Esophagus (tissue), 2 donors: ENCODE data around the gene TNFSF12. TPM values are rescaled to one million over a fixed set of nuclear protein-coding genes. Genes with fewer than 3 reads are reported as not detected.

Source experiments
- H3K27ac ChIP-seq, 2 donors: one replicate each; pipeline ENCODE4 v1.5.1; 2013; ENCODE audit warnings: low read depth in 2 of 2, mild to moderate bottlenecking in 2 of 2, inconsistent platforms in 1 of 2, low read length in 1 of 2, moderate library complexity in 1 of 2
- H3K27me3 ChIP-seq, 2 donors: one replicate each; pipeline ENCODE4 v1.6.1; 2013; ENCODE audit warnings: low read length in 2 of 2, control low read depth in 1 of 2, mild to moderate bottlenecking in 1 of 2; ENCODE audit not compliant: insufficient read depth in 2 of 2, control insufficient read depth in 1 of 2
- H3K36me3 ChIP-seq, 2 donors: one replicate each; pipeline ENCODE4 v1.6.1; 2013; ENCODE audit warnings: low read length in 1 of 2; ENCODE audit not compliant: control insufficient read depth in 2 of 2, insufficient read depth in 2 of 2
- H3K4me1 ChIP-seq, 2 donors: one replicate each; pipeline ENCODE4 v1.6.1; 2013; ENCODE audit warnings: low read length in 1 of 2; ENCODE audit not compliant: control insufficient read depth in 2 of 2, insufficient read depth in 2 of 2
- H3K4me3 ChIP-seq, 2 donors: one replicate each; pipeline ENCODE4 v1.5.1; 2013; ENCODE audit warnings: low read length in 2 of 2, mild to moderate bottlenecking in 2 of 2, low read depth in 1 of 2, moderate library complexity in 1 of 2
- H3K9me3 ChIP-seq, 2 donors: one replicate each; pipeline ENCODE4 v1.6.1; 2013; ENCODE audit warnings: mild to moderate bottlenecking in 2 of 2, low read depth in 1 of 2, low read length in 1 of 2, moderate library complexity in 1 of 2; ENCODE audit not compliant: control insufficient read depth in 2 of 2, insufficient read depth in 1 of 2
- WGBS, 2 donors: extraction: QIAGEN DNeasy Blood & Tissue Kit; methylation state at CpG; one replicate each; pipeline ENCODE4 v1.1.7; 2013; 5-methylcytosine and 5-hydroxymethylcytosine counted together
- polyA plus RNA-seq, 2 donors: library from polyadenylated mRNA; stranded (reverse); fragments of 200-250 nt; gene quantifications; one replicate each; pipeline ENCODE4 v1.2.3, GENCODE V29; 2013
- donor health status: healthy with polysubstance abuse.
- donor health status: Bipolar disorder and iron deficiency.

The TNFSF12 gene
- polyA plus RNA-seq, 2 donors, result 8.0 to 13.0 TPM

DNA sequence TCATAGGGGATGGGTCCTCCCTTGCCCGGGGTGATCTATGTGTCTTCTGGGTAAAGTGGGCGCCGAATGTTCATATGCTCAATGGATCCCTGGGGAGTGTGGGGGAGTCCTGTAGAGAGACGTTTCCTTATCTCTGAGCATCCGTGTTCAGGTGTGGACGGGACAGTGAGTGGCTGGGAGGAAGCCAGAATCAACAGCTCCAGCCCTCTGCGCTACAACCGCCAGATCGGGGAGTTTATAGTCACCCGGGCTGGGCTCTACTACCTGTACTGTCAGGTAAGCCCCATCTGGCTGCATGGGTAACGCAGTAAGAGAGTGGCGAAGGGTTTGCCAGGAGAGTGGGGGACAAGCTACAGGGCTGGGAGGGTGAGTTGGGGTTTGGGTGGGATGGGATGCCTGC is 7.8 kb downstream of the TNFSF12 start:
- no peaks in the 10 kb centered on the region for H3K9me3 ChIP-seq
- H3K36me3 ChIP-seq, result no peaks in the 10 kb centered on the region
- peak overlapping the region; percentile 81 to 91 for H3K27ac ChIP-seq
- WGBS, 2 donors, result 76 to 85% methylated on average over 12 of the region's 12 CpGs
- H3K27me3 ChIP-seq, result no peaks in the 10 kb centered on the region
- H3K4me3 ChIP-seq, result no peak overlapping the region
- H3K4me1 ChIP-seq, result peaks cover 5 to 20% of the 10 kb centered on the region in 2 donors

- peak overlapping the region; percentile 81 to 91 for H3K27ac ChIP-seq
- H3K9me3 ChIP-seq, result no peaks in the 10 kb centered on the region
- H3K27me3 ChIP-seq, result no peaks in the 10 kb centered on the region
- H3K36me3 ChIP-seq, result no peaks in the 10 kb centered on the region
- WGBS, 2 donors, result 47 to 48% methylated on average over 18 to 19 of the region's 19 CpGs
- no peak overlapping the region for H3K4me3 ChIP-seq
- H3K4me1 ChIP-seq, result peaks cover 5 to 20% of the 10 kb centered on the region in 2 donors
Measured at GRCh38 chr17:7557147-7557764, 8.4 kb downstream of the TNFSF12 start.

DNA sequence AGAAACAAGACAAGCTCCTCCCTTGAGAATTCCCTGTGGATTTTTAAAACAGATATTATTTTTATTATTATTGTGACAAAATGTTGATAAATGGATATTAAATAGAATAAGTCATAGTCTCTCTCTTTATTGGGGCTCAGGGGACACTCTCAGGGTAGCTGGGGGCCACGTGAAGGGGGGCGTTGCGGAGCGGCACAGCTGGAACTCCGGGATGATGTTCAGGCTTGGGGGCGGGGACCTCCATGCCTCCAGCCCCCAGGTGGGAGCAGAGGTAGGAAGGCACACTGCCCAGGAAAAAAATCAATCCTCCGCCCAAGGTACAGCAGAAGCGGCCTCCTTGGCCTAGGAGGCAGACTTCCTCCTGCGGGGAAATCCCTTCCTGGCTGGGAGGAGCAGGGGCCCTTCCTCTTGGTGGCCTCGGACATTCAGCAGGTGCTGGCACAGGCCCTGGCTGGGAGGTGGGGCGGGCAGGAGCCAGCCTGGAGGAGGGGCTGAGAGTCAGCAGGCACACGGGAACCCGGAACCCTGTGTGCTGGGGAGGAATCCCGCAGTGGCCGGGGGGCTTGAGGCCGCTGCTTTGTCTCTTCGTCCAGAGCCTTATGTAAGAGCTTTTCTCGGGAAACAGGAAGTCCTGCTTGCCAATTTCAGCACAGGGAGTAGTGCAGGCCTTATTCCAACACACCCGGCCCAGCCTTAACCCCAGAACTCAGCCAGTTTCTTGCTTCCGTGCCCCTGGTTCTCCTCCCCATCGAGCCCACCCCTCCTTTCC is 9.1 kb downstream of the TNFSF12 start:
- H3K27me3 ChIP-seq, result no peaks in the 10 kb centered on the region
- 9 to 11% methylated on average over 21 of the region's 21 CpGs for WGBS, 2 donors
- H3K4me1 ChIP-seq, result peaks cover 5 to 20% of the 10 kb centered on the region in 2 donors
- peak overlapping the region; percentile 25 to 31 for H3K4me3 ChIP-seq
- H3K9me3 ChIP-seq, result no peaks in the 10 kb centered on the region
- peak overlapping the region; percentile 91 to 98 for H3K27ac ChIP-seq
- H3K36me3 ChIP-seq, result no peaks in the 10 kb centered on the region

GRCh38 chr17:7558544-7559319 is 9.9 kb downstream of the TNFSF12 start, which contains the start of gene TNFSF13:
TSS of gene TNFSF13 (plus strand) at chr17:7558750. CDS start at chr17:7559040, 290 bp downstream.
- Histone ChIP-seq H3K4me1 (peaks cover 8 to 22% of the 10 kb centered on the region in 2 donors), H3K4me3 (peak within 1 kb of the TSS; percentile 25 to 31), H3K36me3 (peaks cover 0 to 3% of the 10 kb centered on the region in 2 donors), H3K9me3 (no peaks in the 10 kb centered on the region), H3K27ac (peak within 1 kb of the TSS; percentile 91 to 98), H3K27me3 (no peaks in the 10 kb centered on the region)
- WGBS, 2 donors, result 18 to 28% methylated on average over 16 of the region's 16 CpGs

- Histone ChIP-seq H3K4me3 (no peak overlapping the region), H3K27me3 (no peaks in the 10 kb centered on the region)
- 48 to 58% methylated on average over 18 of the region's 18 CpGs for WGBS, 2 donors
Measured at GRCh38 chr17:7559320-7560171, 10.7 kb downstream of the TNFSF12 start.

GRCh38 chr17:7560172-7561027 is 11.5 kb downstream of the TNFSF12 start:
- Histone ChIP-seq H3K27me3 (no peaks in the 10 kb centered on the region), H3K9me3 (no peaks in the 10 kb centered on the region), H3K4me3 (no peak overlapping the region), H3K36me3 (peaks cover 6 to 17% of the 10 kb centered on the region in 2 donors), H3K27ac (peak overlapping the region; percentile 59 to 88), H3K4me1 (peaks cover 8 to 24% of the 10 kb centered on the region in 2 donors)
- WGBS, 2 donors, result 27 to 30% methylated on average over 22 of the region's 22 CpGs

More at GRCh38 chr17:7559320-7560171, 10.7 kb downstream of the TNFSF12 start:
- H3K27ac ChIP-seq, result peak overlapping the region; percentile 91 to 98
- H3K9me3 ChIP-seq, result no peaks in the 10 kb centered on the region
- peaks cover 8 to 24% of the 10 kb centered on the region in 2 donors for H3K4me1 ChIP-seq
- H3K36me3 ChIP-seq, result peaks cover 0 to 9% of the 10 kb centered on the region in 2 donors

- peaks cover 8 to 24% of the 10 kb centered on the region in 2 donors for H3K4me1 ChIP-seq
- no peaks in the 10 kb centered on the region for H3K9me3 ChIP-seq
Measured at GRCh38 chr17:7561028-7561575, 12.2 kb downstream of the TNFSF12 start.

DNA sequence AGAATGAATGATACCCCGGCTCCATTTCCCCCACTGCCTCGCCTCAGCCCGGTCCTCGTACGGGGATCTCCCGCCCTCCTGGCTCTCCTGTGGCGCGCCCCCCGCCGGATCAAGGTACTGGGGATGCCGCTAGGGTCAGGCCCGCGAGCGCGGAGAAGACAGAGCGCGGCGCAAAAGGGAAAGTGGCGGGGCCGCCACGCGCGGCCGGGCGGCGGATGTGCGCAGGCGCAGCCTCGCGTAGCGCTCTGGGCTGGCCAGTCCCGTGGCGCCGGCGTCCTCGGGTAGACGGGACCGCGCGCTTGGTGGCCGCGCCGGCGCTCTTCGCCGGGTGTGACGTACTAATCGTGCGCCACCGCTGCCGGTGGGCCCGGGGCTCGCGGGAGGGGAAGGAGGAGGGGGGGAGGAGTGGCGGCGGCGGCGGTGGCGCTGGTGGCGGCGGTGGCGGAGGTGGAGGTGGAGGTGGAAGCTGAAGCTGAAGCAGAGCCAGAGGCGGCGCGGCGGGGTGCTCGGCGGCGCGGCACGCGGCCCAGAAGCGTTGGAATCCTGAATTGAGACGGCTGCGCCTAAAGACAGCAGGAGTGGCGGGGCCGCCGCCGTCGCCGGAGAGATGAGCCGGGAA is 12.8 kb downstream of the TNFSF12 start, which contains the start of gene SENP3:
SENP3 (plus strand) TSS at position 331 of the 619 bp plus-strand sequence. CDS start 1,158 bp downstream, outside the sequence.
- 0 to 1% methylated on average over 54 to 82 of the region's 82 CpGs for WGBS, 2 donors
- no peaks in the 10 kb centered on the region for H3K27me3 ChIP-seq
- H3K36me3 ChIP-seq, result peaks cover 6 to 20% of the 10 kb centered on the region in 2 donors
- H3K4me3 ChIP-seq, result peak within 1 kb of the TSS; percentile 72 to 76
- peaks cover 8 to 24% of the 10 kb centered on the region in 2 donors for H3K4me1 ChIP-seq
- peak within 1 kb of the TSS; percentile 88 to 94 for H3K27ac ChIP-seq
- H3K9me3 ChIP-seq, result no peaks in the 10 kb centered on the region

More at GRCh38 chr17:7561028-7561575, 12.2 kb downstream of the TNFSF12 start:
- Histone ChIP-seq H3K27ac (peak overlapping the region; percentile 88 to 94), H3K4me3 (peak overlapping the region; percentile 72 to 76), H3K27me3 (no peaks in the 10 kb centered on the region), H3K36me3 (peaks cover 6 to 20% of the 10 kb centered on the region in 2 donors)
- 0% methylated on average over 32 of the region's 32 CpGs for WGBS, 2 donors
